PC-9 (cell line): ENCODE results near the gene NPEPL1. TPM values are rescaled to one million over a fixed set of nuclear protein-coding genes. Genes with fewer than 3 reads are reported as not detected.
"Not testable (repeated sequence)": the region's sequence is repeated elsewhere in the genome, so short reads cannot be mapped to it uniquely, and the experiment has no call there.

Source experiments
- BruUV-seq: library from RNA; stranded (reverse); fragments of 400-500 nt; replicated peaks from 2 replicates; lab custom pipeline; 2021; lab: Mats Ljungman, UMichigan
- CTCF ChIA-PET: fragments of 300-600 bp; sonication (Branson Sonifier 250); formaldehyde crosslinking; loops from one replicate; lab custom pipeline; 2022; ENCODE audit warnings: antibody characterized with exemption; lab: Charles Lee
- POLR2A ChIA-PET: fragments of 300-600 bp; sonication (Branson Sonifier 250); formaldehyde crosslinking; loops from one replicate; lab custom pipeline; 2022; ENCODE audit warnings: antibody characterized with exemption; ENCODE audit not compliant: unreplicated experiment; lab: Charles Lee
- DNase-seq, 2 experiments: peaks; one replicate each; pipeline versions ENCODE4 v3.0.0 to v3.0.0-alpha.2; 2015 to 2022; ENCODE audit warnings: mixed read lengths in 1 of 2
- H2AFZ ChIP-seq: fragments of 200-600 bp; sonication (generic); 2 replicates; pipeline ENCODE4 v1.8.1; 2017; ENCODE audit warnings: antibody characterized with exemption
- H3F3A ChIP-seq: fragments of 200-600 bp; sonication (generic); 2 replicates; pipeline ENCODE4 v1.8.1; 2017; ENCODE audit warnings: antibody characterized with exemption, mild to moderate bottlenecking, low read depth; ENCODE audit not compliant: insufficient read depth
- H3K27ac ChIP-seq: fragments of 200-600 bp; sonication (generic); 2 replicates; pipeline ENCODE4 v1.6.1; 2016; ENCODE audit warnings: mixed run types
- H3K27me3 ChIP-seq: fragments of 200-600 bp; sonication (generic); 2 replicates; pipeline ENCODE4 v1.6.1; 2016; ENCODE audit warnings: low read depth, mixed run types; ENCODE audit not compliant: insufficient read depth
- H3K36me3 ChIP-seq: fragments of 200-600 bp; sonication (generic); 2 replicates; pipeline ENCODE4 v1.6.1; 2016; ENCODE audit warnings: low read depth, mixed run types
- H3K4me1 ChIP-seq: fragments of 200-600 bp; sonication (generic); replicated peaks from 2 replicates; pipeline ENCODE4 v1.6.1; 2016; ENCODE audit warnings: mixed run types; ENCODE audit not compliant: insufficient read depth
- H3K4me2 ChIP-seq: fragments of 200-600 bp; sonication (generic); 2 replicates; pipeline ENCODE4 v1.6.1; 2017; ENCODE audit warnings: mixed run types
- H3K4me3 ChIP-seq: fragments of 200-600 bp; sonication (generic); 2 replicates; pipeline ENCODE4 v1.6.1; 2016; ENCODE audit warnings: mixed run types
- H3K79me2 ChIP-seq: fragments of 200-600 bp; sonication (generic); 2 replicates; pipeline ENCODE4 v1.6.1; 2017; ENCODE audit warnings: low read depth, mixed run types
- H3K9me2 ChIP-seq: fragments of 200-600 bp; sonication (generic); 2 replicates; pipeline ENCODE4 v1.8.1; 2017; ENCODE audit warnings: mild to moderate bottlenecking; ENCODE audit not compliant: insufficient read depth
- H3K9me3 ChIP-seq: fragments of 200-600 bp; sonication (generic); 2 replicates; pipeline ENCODE4 v1.8.1; 2016; ENCODE audit warnings: low read depth; ENCODE audit not compliant: insufficient read depth
- H4K20me1 ChIP-seq: fragments of 200-600 bp; sonication (generic); 2 replicates; pipeline ENCODE4 v1.8.1; 2017; ENCODE audit not compliant: insufficient read depth
- CTCF ChIP-seq: fragments of 200-600 bp; sonication (generic); conservative IDR thresholded peaks from 2 replicates; pipeline ENCODE4 v1.6.1; 2017; ENCODE audit warnings: mixed run types, antibody characterized with exemption, mild to moderate bottlenecking, moderate library complexity
- EZH2 ChIP-seq: fragments of 200-600 bp; sonication (generic); IDR thresholded peaks from 2 replicates; pipeline ENCODE4 v1.8.0; 2017; ENCODE audit warnings: antibody characterized with exemption, low read depth
- intact Hi-C: fragments of 100-400 bp; cut with micrococcal nuclease; formaldehyde crosslinking; loops from one replicate; pipeline ENCODE4 v1.10.0; 2022; ENCODE audit not compliant: unreplicated experiment
- total RNA-seq: library from RNA; stranded (reverse); gene quantifications from 2 replicates; pipeline ENCODE4 v1.2.3, GENCODE V29; 2021

The NPEPL1 gene
- total RNA-seq, 1 experiment from 2014 or later, result 24.0 TPM

GRCh38 chr20:58749979-58750378, 57.4 kb downstream of the NPEPL1 start:
- no peaks in the 10 kb centered on the region for H3K36me3 ChIP-seq
- TF ChIP-seq CTCF (no peak), EZH2 (no peak)
- peaks cover 100% of the 10 kb centered on the region for H3K27me3 ChIP-seq
- no peaks in the 10 kb centered on the region for H3K9me2 ChIP-seq
- no peak overlapping the region for H3K27ac ChIP-seq
- ChIA-PET POLR2A (no interaction called here), CTCF (no interaction called here)
- no peaks in the 10 kb centered on the region for H4K20me1 ChIP-seq
- no peak overlapping the region for H3K4me3 ChIP-seq
- intact Hi-C loops, result no loop called here
- no peaks in the 10 kb centered on the region for H3F3A ChIP-seq
- H3K4me2 ChIP-seq, result no peak overlapping the region
- H2AFZ ChIP-seq, result no peak overlapping the region
- no peaks in the 10 kb centered on the region for H3K4me1 ChIP-seq
- no TSS peak for BruUV-seq
- no peaks in the 10 kb centered on the region for H3K9me3 ChIP-seq
- DNase-seq, result no peak
- no peaks in the 10 kb centered on the region for H3K79me2 ChIP-seq

- H3K27ac ChIP-seq, BruUV-seq, DNase-seq, POLR2A ChIA-PET, H3K9me3 ChIP-seq, H3K4me3 ChIP-seq, H3F3A ChIP-seq, H3K79me2 ChIP-seq, H4K20me1 ChIP-seq, H3K36me3 ChIP-seq, H3K4me2 ChIP-seq, H3K4me1 ChIP-seq, intact Hi-C loops, H2AFZ ChIP-seq, H3K9me2 ChIP-seq, CTCF ChIA-PET: not testable (repeated sequence)
- H3K27me3 ChIP-seq, result peaks cover 100% of the 10 kb centered on the region
Observed at GRCh38 chr20:58750706-58751105, 58.1 kb downstream of the NPEPL1 start.

GRCh38 chr20:58751979-58752378, 59.4 kb downstream of the NPEPL1 start:
- BruUV-seq, result no TSS peak
- H2AFZ ChIP-seq, result no peak overlapping the region
- H3F3A ChIP-seq, result no peaks in the 10 kb centered on the region
- ChIA-PET POLR2A (interaction anchor here (0.6 kb wide), 1 partner anchor 357 kb away, joined by 6 read pairs; no protein-coding TSS in a partner anchor), CTCF (no interaction called here)
- H3K36me3 ChIP-seq, result no peaks in the 10 kb centered on the region
- intact Hi-C loops, result no loop called here
- no peak overlapping the region for H3K4me2 ChIP-seq
- no peaks in the 10 kb centered on the region for H3K9me2 ChIP-seq
- no peak overlapping the region for H3K27ac ChIP-seq
- peaks cover 100% of the 10 kb centered on the region for H3K27me3 ChIP-seq
- DNase-seq, result no peak
- no peaks in the 10 kb centered on the region for H4K20me1 ChIP-seq
- TF ChIP-seq EZH2, result no peak
- TF ChIP-seq CTCF, result no peak
- no peaks in the 10 kb centered on the region for H3K4me1 ChIP-seq
- H3K79me2 ChIP-seq, result no peaks in the 10 kb centered on the region
- H3K4me3 ChIP-seq, result no peak overlapping the region
- H3K9me3 ChIP-seq, result no peaks in the 10 kb centered on the region

- POLR2A ChIA-PET, result no interaction called here
- no peak overlapping the region for H2AFZ ChIP-seq
- H3K27ac ChIP-seq, result no peak overlapping the region
- no peaks in the 10 kb centered on the region for H3K9me3 ChIP-seq
- H3K79me2 ChIP-seq, result no peaks in the 10 kb centered on the region
- intact Hi-C loops, result no loop called here
- H3K27me3 ChIP-seq, result peaks cover 98% of the 10 kb centered on the region
- DNase-seq, result no peak
- H3K36me3 ChIP-seq, result no peaks in the 10 kb centered on the region
- CTCF ChIA-PET, result no interaction called here
- H3K9me2 ChIP-seq, result no peaks in the 10 kb centered on the region
- H3K4me3 ChIP-seq, result no peak overlapping the region
- BruUV-seq, result no TSS peak
- H3K4me1 ChIP-seq, result no peaks in the 10 kb centered on the region
- H3K4me2 ChIP-seq, result no peak overlapping the region
- H4K20me1 ChIP-seq, result no peaks in the 10 kb centered on the region
- no peak for TF ChIP-seq EZH2
- no peak for TF ChIP-seq CTCF
- H3F3A ChIP-seq, result no peaks in the 10 kb centered on the region
Observed at GRCh38 chr20:58752565-58752964, 60.0 kb downstream of the NPEPL1 start.
